Activated naive CD4-positive, alpha-beta T cell treated with anti-CD3 and anti-CD28 coated beads, Interleukin-2, amount 10 ng/mL, durations not matched to agents 5 hours and 36 hours (primary cell): Measurements from ENCODE around the gene OR51M1. TPM values are rescaled to one million over a fixed set of nuclear protein-coding genes. Genes with fewer than 3 reads are reported as not detected.

ENCODE experiments used
- total RNA-seq, 2 experiments: library from RNA; stranded (reverse); gene quantifications; one replicate each; pipeline ENCODE4 v1.2.3, GENCODE V29; 2021

The OR51M1 gene, protein sequence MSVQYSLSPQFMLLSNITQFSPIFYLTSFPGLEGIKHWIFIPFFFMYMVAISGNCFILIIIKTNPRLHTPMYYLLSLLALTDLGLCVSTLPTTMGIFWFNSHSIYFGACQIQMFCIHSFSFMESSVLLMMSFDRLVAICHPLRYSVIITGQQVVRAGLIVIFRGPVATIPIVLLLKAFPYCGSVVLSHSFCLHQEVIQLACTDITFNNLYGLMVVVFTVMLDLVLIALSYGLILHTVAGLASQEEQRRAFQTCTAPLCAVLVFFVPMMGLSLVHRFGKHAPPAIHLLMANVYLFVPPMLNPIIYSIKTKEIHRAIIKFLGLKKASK
- not detected for total RNA-seq

DNA sequence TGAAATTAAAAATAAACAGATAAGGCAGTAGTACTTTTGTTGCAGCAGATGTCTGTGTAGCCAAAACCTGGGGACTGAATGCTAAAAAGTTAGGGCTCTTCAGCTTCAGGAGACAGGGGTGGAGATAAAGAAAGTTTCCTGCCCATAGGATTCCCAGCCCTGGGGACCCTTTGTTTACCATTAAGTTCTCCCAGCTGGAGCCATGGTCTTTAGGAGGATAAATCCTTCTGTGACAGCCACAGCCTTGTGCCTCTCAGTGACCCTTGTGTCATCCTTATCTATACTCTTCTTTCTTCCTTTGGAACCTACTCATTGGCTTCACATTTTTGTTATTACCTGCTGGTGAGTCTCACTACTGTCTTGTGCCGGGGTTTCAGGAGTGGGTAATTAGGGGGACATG, at the start of gene OR51M1:
Gene OR51M1, plus strand, starts transcription at position 237 of the 400 bp plus-strand sequence. CDS start 5,587 bp downstream, outside the sequence.

DNA sequence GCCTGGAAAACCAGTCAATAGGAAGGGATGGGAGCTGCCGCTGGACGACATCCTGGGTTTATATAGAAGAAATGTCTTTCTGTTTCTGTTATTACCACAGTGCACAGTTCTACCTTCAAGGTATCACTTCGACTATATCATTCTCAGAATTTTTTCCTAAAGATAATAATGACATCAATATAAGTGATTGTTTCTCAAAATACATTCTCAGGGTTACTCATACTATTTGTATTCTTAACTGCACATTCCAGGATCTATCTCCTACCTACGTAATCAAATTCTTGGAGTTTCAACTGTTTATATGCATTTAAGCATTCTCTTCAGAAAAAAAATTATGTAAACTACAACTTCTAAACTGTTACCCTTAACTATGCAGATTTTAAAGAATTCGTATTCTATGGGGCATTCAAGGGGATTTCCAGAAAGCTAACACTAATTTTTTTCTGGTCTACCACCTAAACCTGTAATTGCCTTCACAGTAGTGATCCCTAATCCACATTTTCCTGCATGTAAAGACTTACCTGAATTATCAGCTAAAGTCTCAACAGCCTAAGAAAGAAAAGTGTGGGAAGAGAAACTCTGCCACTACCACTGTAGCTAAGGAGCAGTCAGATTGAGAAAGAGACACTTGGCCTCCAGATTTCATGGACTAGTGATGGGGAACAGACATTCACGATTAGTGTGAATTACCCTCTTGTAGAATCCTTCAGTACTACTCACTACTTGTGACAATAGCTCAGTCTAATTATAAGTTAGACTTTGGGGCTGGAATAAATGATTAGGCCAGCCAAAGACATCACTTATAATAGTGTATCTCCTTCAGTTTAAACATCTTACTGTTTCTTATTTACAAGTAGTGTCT, 39.9 kb upstream of the OR51M1 start, which contains the start of gene OR51B5:
Gene OR51B5, minus strand, starts transcription at position 51 of the 862 bp plus-strand sequence. Its CDS starts 0 bp downstream, at position 51.

DNA sequence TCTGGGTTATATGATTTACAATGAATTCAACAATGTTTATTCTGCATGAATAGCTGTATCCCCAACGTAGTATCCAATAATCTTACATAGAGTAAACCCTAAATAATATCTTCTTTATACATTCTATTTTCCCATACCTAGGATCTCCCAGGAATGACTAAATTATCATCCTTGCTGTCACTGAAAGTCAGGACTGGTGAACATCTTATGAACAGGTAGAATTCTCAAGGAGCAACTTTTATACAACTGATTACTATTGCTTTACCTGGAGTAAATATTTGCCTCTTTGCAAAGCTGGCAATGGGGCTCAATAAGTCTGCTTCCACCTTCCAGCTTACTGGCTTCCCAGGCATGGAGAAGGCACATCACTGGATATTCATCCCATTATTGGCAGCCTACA, 32.4 kb upstream of the OR51M1 start, which contains the start of gene OR51B6:
Gene OR51B6, plus strand, starts transcription at position 301 of the 400 bp plus-strand sequence. Its CDS starts 0 bp downstream, at position 301.

DNA sequence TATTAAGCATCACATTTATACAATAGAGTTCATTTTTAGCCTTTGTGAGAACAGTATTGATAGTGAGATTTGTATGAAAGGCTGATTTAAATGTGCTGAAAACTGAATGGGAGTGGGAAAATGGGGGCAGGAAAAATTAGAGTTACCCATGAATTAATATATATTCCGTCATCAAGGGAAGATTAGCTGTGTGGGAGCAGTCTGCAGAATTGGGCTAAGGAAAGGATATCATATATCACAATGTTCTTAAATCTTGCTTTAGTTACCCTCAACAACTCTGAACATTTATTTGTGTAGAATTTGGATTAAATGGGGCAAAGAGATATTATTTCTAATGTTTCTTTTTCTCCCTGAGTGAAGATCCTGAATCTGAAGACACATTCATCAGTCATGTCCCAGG, 38.2 kb downstream of the OR51M1 start, which contains the start of gene OR51Q1:
Gene OR51Q1, plus strand, starts transcription at position 301 of the 400 bp plus-strand sequence. Its CDS starts 90 bp downstream, at position 391.

DNA sequence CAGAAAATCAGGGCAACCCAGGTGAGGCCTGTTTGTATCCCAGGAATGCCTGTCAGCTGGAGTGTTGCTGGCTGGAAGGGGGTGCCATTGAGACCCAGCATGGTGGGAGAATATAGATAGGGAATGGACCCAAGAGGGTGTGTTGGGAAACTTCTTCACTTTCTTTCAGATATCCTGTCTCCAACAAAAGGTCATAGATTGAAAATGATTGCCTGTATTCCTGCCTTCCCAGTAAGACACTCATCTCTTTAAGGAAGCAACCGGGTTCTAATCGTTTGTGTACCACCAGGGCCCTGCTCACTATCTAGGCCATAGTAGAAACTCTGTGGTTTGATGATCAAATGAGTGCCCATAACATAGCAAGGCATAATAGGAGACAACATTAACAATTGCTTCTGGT, 57.8 kb downstream of the OR51M1 start, which contains the start of gene OR51I1:
Gene OR51I1, minus strand, starts transcription at position 101 of the 400 bp plus-strand sequence. Its CDS starts 0 bp downstream, at position 101.

Other genes starting within 250 kb of the OR51M1 start
- gene OR52A5, start 245.5 kb upstream of the OR51M1 start, total RNA-seq: not detected
- not detected for gene OR52A1, start 229.1 kb upstream of the OR51M1 start, total RNA-seq
- gene OR51V1, start 183.1 kb upstream of the OR51M1 start, total RNA-seq: not detected
- gene HBB, start 156.7 kb upstream of the OR51M1 start, total RNA-seq: not detected
- gene HBD, start 149.3 kb upstream of the OR51M1 start, total RNA-seq: not detected
- not detected for gene HBG1, start 134.0 kb upstream of the OR51M1 start, total RNA-seq
- not detected for gene HBG2, start 129.0 kb upstream of the OR51M1 start, total RNA-seq
- not detected for gene HBE1, start 113.9 kb upstream of the OR51M1 start, total RNA-seq
- not detected for gene OR51B4, start 81.9 kb upstream of the OR51M1 start, total RNA-seq
- not detected for gene OR51B2, start 59.5 kb upstream of the OR51M1 start, total RNA-seq
- gene OR51B5, start 40.3 kb upstream of the OR51M1 start, total RNA-seq: not detected
- gene OR51B6, start 32.3 kb upstream of the OR51M1 start, total RNA-seq: not detected
- gene OR51Q1, start 38.3 kb downstream of the OR51M1 start, total RNA-seq: not detected
- gene OR51I1, start 57.7 kb downstream of the OR51M1 start, total RNA-seq: not detected
- not detected for gene OR51I2, start 65.5 kb downstream of the OR51M1 start, total RNA-seq
- gene OR52D1, start 104.9 kb downstream of the OR51M1 start, total RNA-seq: not detected
- not detected for gene UBQLN3, start 126.1 kb downstream of the OR51M1 start, total RNA-seq
- under 1 TPM in 1 of 2 experiments, not detected in 1; 0.20 TPM for gene UBQLNL, start 132.9 kb downstream of the OR51M1 start, total RNA-seq
- not detected for gene OR52H1, start 164.7 kb downstream of the OR51M1 start, total RNA-seq
- gene OR52B6, start 197.1 kb downstream of the OR51M1 start, total RNA-seq: not detected
- gene TRIM6, start 212.8 kb downstream of the OR51M1 start, total RNA-seq: under 1 TPM; 0.10 to 0.28 TPM
- 10 to 100 TPM; 12.9 to 13.3 TPM for gene TRIM34, start 241.2 kb downstream of the OR51M1 start, total RNA-seq